IMR-90 (cell line): ENCODE results near the gene ARF6. TPM values are rescaled to one million over a fixed set of nuclear protein-coding genes. Genes with fewer than 3 reads are reported as not detected.

Source experiments
- ATAC-seq: fragments of 200-7000 bp; cut with Tn5 transposase; 2 replicates; pipeline ENCODE4 v1.9.1; 2020; ENCODE audit warnings: low read depth, mild to moderate bottlenecking, moderate library complexity
- BruUV-seq: library from RNA; stranded (reverse); fragments of 400-500 nt; replicated peaks from 2 replicates; lab custom pipeline; 2021; lab: Mats Ljungman, UMichigan
- CTCF ChIA-PET: fragments of 300-600 bp; formaldehyde crosslinking; extraction: SDS; loops from one replicate; lab custom pipeline; 2021; ENCODE audit warnings: antibody characterized with exemption; lab: Yijun Ruan, JAX
- POLR2A ChIA-PET: fragments of 300-600 bp; sonication (Branson Sonifier 250); formaldehyde crosslinking; loops from one replicate; lab custom pipeline; 2022; ENCODE audit warnings: antibody characterized with exemption; ENCODE audit not compliant: unreplicated experiment; lab: Charles Lee
- DNase-seq: peaks from one replicate; pipeline ENCODE4 v3.0.0; 2013
- H2AFZ ChIP-seq: replicated peaks from 2 replicates; pipeline ENCODE3; 2013; ENCODE audit warnings: low read length, mild to moderate bottlenecking; ENCODE audit not compliant: poor library complexity
- H2AK5ac ChIP-seq: 2 replicates; pipeline ENCODE4 v1.6.1; 2013; ENCODE audit warnings: low read depth, low read length, inconsistent platforms
- H2AK9ac ChIP-seq: replicated peaks from 2 replicates; pipeline ENCODE3; 2013; ENCODE audit warnings: mild to moderate bottlenecking, low read depth, low read length, moderate library complexity; ENCODE audit not compliant: poor library complexity
- H2BK120ac ChIP-seq: 2 replicates; pipeline ENCODE4 v1.6.1; 2013; ENCODE audit warnings: low read depth, low read length, inconsistent platforms
- H2BK15ac ChIP-seq: 3 replicates; pipeline ENCODE4 v1.6.1; 2013; ENCODE audit warnings: low read depth, low read length, inconsistent platforms
- H2BK20ac ChIP-seq: 2 replicates; pipeline ENCODE4 v1.6.1; 2013; ENCODE audit warnings: low read depth, mild to moderate bottlenecking, inconsistent platforms, low read length, moderate library complexity
- H2BK5ac ChIP-seq: 2 replicates; pipeline ENCODE4 v1.6.1; 2013; ENCODE audit warnings: mild to moderate bottlenecking, low read depth, low read length, inconsistent platforms; ENCODE audit not compliant: poor library complexity, severe bottlenecking
- H3K14ac ChIP-seq: replicated peaks from 2 replicates; pipeline ENCODE4 v1.6.1; 2013; ENCODE audit warnings: low read depth, low read length, inconsistent platforms
- H3K18ac ChIP-seq: 2 replicates; pipeline ENCODE4 v1.6.1; 2013; ENCODE audit warnings: low read depth, low read length, control low read depth
- H3K23ac ChIP-seq: 2 replicates; pipeline ENCODE4 v1.6.1; 2013; ENCODE audit warnings: low read depth, low read length, inconsistent platforms
- H3K27ac ChIP-seq: 2 replicates; pipeline ENCODE4 v1.5.1; 2013; ENCODE audit warnings: mild to moderate bottlenecking, control low read depth, low read length; ENCODE audit not compliant: insufficient read depth
- H3K27me3 ChIP-seq: 2 replicates; pipeline ENCODE4 v1.6.1; 2013; ENCODE audit warnings: low read length; ENCODE audit not compliant: control insufficient read depth, insufficient read depth
- H3K36me3 ChIP-seq: 2 replicates; pipeline ENCODE4 v1.6.1; 2013; ENCODE audit warnings: low read length, mixed read lengths; ENCODE audit not compliant: control insufficient read depth, insufficient read depth
- H3K4ac ChIP-seq: 2 replicates; pipeline ENCODE4 v1.6.1; 2013; ENCODE audit warnings: low read depth, low read length, inconsistent platforms
- H3K4me1 ChIP-seq: 2 replicates; pipeline ENCODE4 v1.6.1; 2013; ENCODE audit warnings: low read length, mixed read lengths; ENCODE audit not compliant: control insufficient read depth, insufficient read depth
- H3K4me2 ChIP-seq: 2 replicates; pipeline ENCODE4 v1.6.1; 2013; ENCODE audit warnings: low read depth, mild to moderate bottlenecking, control low read depth, low read length, moderate library complexity
- H3K4me3 ChIP-seq: 2 replicates; pipeline ENCODE4 v1.5.1; 2013; ENCODE audit warnings: low read depth, mild to moderate bottlenecking, control low read depth, low read length, moderate library complexity; ENCODE audit not compliant: insufficient read depth
- H3K56ac ChIP-seq: 2 replicates; pipeline ENCODE4 v1.6.1; 2013; ENCODE audit warnings: low read length, inconsistent platforms; ENCODE audit not compliant: insufficient read depth; ENCODE audit errors: extremely low read depth
- H3K79me1 ChIP-seq, 2 experiments: 2 replicates each; pipeline ENCODE4 v1.6.1; 2013; ENCODE audit warnings: low read length in 2 of 2, inconsistent platforms in 1 of 2, low read depth in 1 of 2
- H3K9ac ChIP-seq: 2 replicates; pipeline ENCODE4 v1.6.1; 2013; ENCODE audit warnings: low read depth, low read length, control low read depth
- H3K9me1 ChIP-seq: 2 replicates; pipeline ENCODE4 v1.6.1; 2013; ENCODE audit warnings: low read length, inconsistent platforms; ENCODE audit not compliant: insufficient read depth
- H3K9me3 ChIP-seq: 2 replicates; pipeline ENCODE4 v1.6.1; 2013; ENCODE audit warnings: low read length; ENCODE audit not compliant: control insufficient read depth, insufficient read depth
- H4K20me1 ChIP-seq: 2 replicates; pipeline ENCODE4 v1.6.1; 2013; ENCODE audit warnings: low read length, inconsistent platforms; ENCODE audit not compliant: insufficient read depth
- H4K5ac ChIP-seq: 2 replicates; pipeline ENCODE4 v1.6.1; 2013; ENCODE audit warnings: mild to moderate bottlenecking, low read depth, low read length, control low read depth
- H4K8ac ChIP-seq, 2 experiments: 2 replicates each; pipeline ENCODE4 v1.6.1; 2013; ENCODE audit warnings: low read depth in 2 of 2, low read length in 2 of 2, control low read depth in 1 of 2, inconsistent platforms in 1 of 2
- H4K91ac ChIP-seq: 2 replicates; pipeline ENCODE4 v1.6.1; 2013; ENCODE audit warnings: low read depth, low read length, inconsistent platforms; ENCODE audit not compliant: insufficient read depth
- BHLHE40 ChIP-seq: fragments of 150-350 bp; IDR thresholded peaks from 2 replicates; pipeline ENCODE4 v1.6.1; 2016; ENCODE audit warnings: mild to moderate bottlenecking, low read depth, low read length
- CEBPB ChIP-seq: IDR thresholded peaks from 2 replicates; pipeline ENCODE4 v1.6.1; 2012; ENCODE audit warnings: low read depth, low read length, improper control_type of control experiment
- CHD1 ChIP-seq: IDR thresholded peaks from 2 replicates; pipeline ENCODE4 v1.6.1; 2012; ENCODE audit warnings: low read depth, low read length, improper control_type of control experiment
- CTCF ChIP-seq: conservative IDR thresholded peaks from 2 replicates; pipeline ENCODE4 v1.5.1; 2012; ENCODE audit warnings: mild to moderate bottlenecking, low read depth, low read length, improper control_type of control experiment
- FOS ChIP-seq: fragments of 150-350 bp; IDR thresholded peaks from 2 replicates; pipeline ENCODE4 v1.6.1; 2016; ENCODE audit warnings: low read depth, low read length
- MAFK ChIP-seq: IDR thresholded peaks from 2 replicates; pipeline ENCODE4 v1.6.1; 2012; ENCODE audit warnings: low read depth, low read length, improper control_type of control experiment
- MXI1 ChIP-seq: IDR thresholded peaks from 2 replicates; pipeline ENCODE4 v1.6.1; 2012; ENCODE audit warnings: low read depth, mild to moderate bottlenecking, low read length, moderate library complexity, borderline replicate concordance
- NFE2L2 ChIP-seq: fragments of 150-350 bp; IDR thresholded peaks from 2 replicates; pipeline ENCODE4 v1.6.1; 2016; ENCODE audit warnings: low read depth, mild to moderate bottlenecking, low read length
- POLR2A ChIP-seq: IDR thresholded peaks from 2 replicates; pipeline ENCODE4 v1.6.1; 2012; ENCODE audit warnings: mild to moderate bottlenecking, low read depth, low read length
- RAD21 ChIP-seq: IDR thresholded peaks from 2 replicates; pipeline ENCODE4 v1.6.1; 2012; ENCODE audit warnings: low read length, improper control_type of control experiment
- RCOR1 ChIP-seq: IDR thresholded peaks from 2 replicates; pipeline ENCODE4 v1.6.1; 2012; ENCODE audit warnings: mild to moderate bottlenecking, low read length, improper control_type of control experiment; ENCODE audit not compliant: insufficient replicate concordance
- RFX5 ChIP-seq: IDR thresholded peaks from 2 replicates; pipeline ENCODE4 v1.8.0; 2012; ENCODE audit warnings: low read depth, mild to moderate bottlenecking, low read length, moderate library complexity
- USF2 ChIP-seq: fragments of 150-350 bp; IDR thresholded peaks from 2 replicates; pipeline ENCODE4 v1.6.1; 2017; ENCODE audit warnings: mild to moderate bottlenecking, antibody characterized with exemption, low read length, low read depth
- WGBS, 2 experiments: methylation state at CpG; one replicate each; pipeline versions ENCODE4 v1.1.5 to v1.1.7; 2013; ENCODE audit warnings: missing lambda C conversion rate in 2 of 2; ENCODE audit not compliant: insufficient read length in 1 of 2; ENCODE audit errors: extremely low coverage in 2 of 2; 5-methylcytosine and 5-hydroxymethylcytosine counted together
- dilution Hi-C: fragments of 300-500 bp; cut with HindIII; formaldehyde crosslinking; loops from one replicate; pipeline ENCODE4 v1.14.3; 2018; ENCODE audit warnings: low sequenced_read_pairs; ENCODE audit not compliant: unreplicated experiment
- in situ Hi-C: fragments of 300-500 bp; cut with MboI; formaldehyde crosslinking; loops from 3 replicates; pipeline ENCODE4 v1.14.3; 2019; ENCODE audit warnings: low sequenced_read_pairs, inconsistent platforms, mixed read lengths
- intact Hi-C: fragments of 100-400 bp; cut with micrococcal nuclease; formaldehyde crosslinking; loops from 2 replicates; pipeline ENCODE4 v1.10.0; 2022
- polyA plus RNA-seq, 3 experiments: library from polyadenylated mRNA; depleted of rRNA; stranded (reverse); fragments of >200 nt; gene quantifications; 2 replicates each; pipeline ENCODE4 v1.2.3, GENCODE V29; 2012; ENCODE audit warnings: low replicate concordance in 1 of 3
- total RNA-seq: library from RNA; depleted of rRNA; stranded (reverse); fragments of >200 nt; gene quantifications from 2 replicates; pipeline ENCODE4 v1.2.3, GENCODE V29; 2012

Gene ARF6
- total and polyA plus RNA-seq, 2 of the 4 experiments (the other 2 are of a cell fraction) = 32.1 to 40.1 TPM

- Histone ChIP-seq H2AK5ac (no peak overlapping the region), H3K27ac (no peak overlapping the region), H2AK9ac (no peak overlapping the region), H3K4me3 (no peak overlapping the region), H3K36me3 (no peaks in the 10 kb centered on the region), H3K9me1 (no peaks in the 10 kb centered on the region), H3K9me3 (no peaks in the 10 kb centered on the region), H2BK5ac (no peak overlapping the region), H3K9ac (no peak overlapping the region), H4K91ac (no peak overlapping the region), H3K14ac (no peak overlapping the region), H3K79me1 (no peaks in the 10 kb centered on the region), H4K20me1 (no peaks in the 10 kb centered on the region), H2BK20ac (no peak overlapping the region), H2BK15ac (no peak overlapping the region), H2AFZ (no peak overlapping the region), H3K4me2 (no peak overlapping the region), H3K4ac (no peak overlapping the region), H2BK120ac (no peak overlapping the region), H3K23ac (no peak overlapping the region), H3K56ac (no peak overlapping the region), H3K18ac (no peak overlapping the region), H4K8ac (no peak overlapping the region), H3K4me1 (peaks cover 5% of the 10 kb centered on the region), H3K27me3 (no peaks in the 10 kb centered on the region), H4K5ac (no peak overlapping the region)
- TF ChIP-seq RCOR1 (no peak), NFE2L2 (no peak), RFX5 (no peak), RAD21 (no peak), MAFK (no peak), CHD1 (no peak), FOS (no peak), MXI1 (no peak), BHLHE40 (no peak), CTCF (no peak), POLR2A (no peak), CEBPB (no peak), USF2 (no peak)
- dilution Hi-C loops (no loop called here), intact Hi-C loops (no loop called here), in situ Hi-C loops (no loop called here)
- ChIA-PET CTCF (interaction anchor here (1.6 kb wide), 1 partner anchor 10 kb away, joined by 9 read pairs; no protein-coding TSS in a partner anchor), POLR2A (no interaction called here)
- WGBS, 2 experiments = 100% methylated on average over 1 of the region's 2 CpGs; no CpG with 5 or more reads in 1 of the 2 experiments
- no TSS peak for BruUV-seq
- DNase-seq (no peak), ATAC-seq (no peak)
Observed at GRCh38 chr14:49918706-49919105, 25.8 kb downstream of the ARF6 start.
